Kidney (tissue), 14 donors: Measurements from ENCODE around the gene SMIM35. TPM values are rescaled to one million over a fixed set of nuclear protein-coding genes. Genes with fewer than 3 reads are reported as not detected.

Experiments used
- DNase-seq, 5 donors: peaks; one replicate each; pipeline ENCODE4 v3.0.0-alpha.2; 2013 to 2020
- FAIRE-seq: peaks from 2 replicates; lab custom pipeline; 2012; peaks lifted over from hg19 to GRCh38; lab: Jason Lieb, UNC
- H3K27ac ChIP-seq, 2 donors: one replicate each; pipeline ENCODE4 v1.7.0; 2013; ENCODE audit warnings: low read depth in 2 of 2, low read length in 2 of 2, inconsistent platforms in 1 of 2
- H3K27me3 ChIP-seq: one replicate; pipeline ENCODE4 v1.7.1; 2013; ENCODE audit warnings: low read length, inconsistent platforms; ENCODE audit not compliant: control insufficient read depth, insufficient read depth
- H3K36me3 ChIP-seq, 3 donors: one replicate each; pipeline versions ENCODE4 v1.7.0 to v1.7.1; 2013; ENCODE audit warnings: low read length in 3 of 3, control low read depth in 1 of 3, inconsistent platforms in 1 of 3; ENCODE audit not compliant: insufficient read depth in 3 of 3, control insufficient read depth in 2 of 3
- H3K4me1 ChIP-seq, 3 donors: one replicate each; pipeline versions ENCODE4 v1.7.0 to v1.7.1; 2013; ENCODE audit warnings: low read length in 3 of 3, inconsistent platforms in 1 of 3, low read depth in 1 of 3; ENCODE audit not compliant: control insufficient read depth in 2 of 3, insufficient read depth in 2 of 3
- H3K4me3 ChIP-seq, 3 donors: one replicate each; pipeline versions ENCODE4 v1.7.0 to v1.8.1; 2013; ENCODE audit warnings: low read length in 3 of 3, control low read depth in 1 of 3, inconsistent platforms in 1 of 3
- H3K9ac ChIP-seq, 3 donors: one replicate each; pipeline versions ENCODE4 v1.7.0 to v1.7.1; 2013; ENCODE audit warnings: low read length in 3 of 3, control low read depth in 1 of 3, inconsistent platforms in 1 of 3
- H3K9me3 ChIP-seq, 3 donors: one replicate each; pipeline versions ENCODE4 v1.7.0 to v1.7.1; 2013; ENCODE audit warnings: low read length in 3 of 3, control low read depth in 1 of 3, inconsistent platforms in 1 of 3; ENCODE audit not compliant: control insufficient read depth in 2 of 3, insufficient read depth in 1 of 3
- intact Hi-C: fragments of 100-400 bp; cut with DNase I; formaldehyde crosslinking; loops from one replicate; pipeline ENCODE4 v1.11.1; 2022
- polyA plus RNA-seq: library from polyadenylated mRNA; stranded (reverse); fragments of 350-450 nt; fragmentation: Illumina TruSeq; extraction: RNeasy Lipid Tissue Mini Kit (QIAGEN cat#74804); gene quantifications from one replicate; pipeline ENCODE4 v1.2.3, GENCODE V29; 2014; ENCODE audit warnings: low read depth, low replicate concordance; ENCODE audit not compliant: insufficient read depth
- total RNA-seq: library from RNA; stranded (reverse); fragmentation: NEBNext Ultra II Directional; extraction: Animal tissue kit (Norgen Biotek cat#: 25700); gene quantifications from one replicate; pipeline ENCODE4 v1.2.1, GENCODE V29; 2021
- TF ChIP-seq, protein P1 (sequence below): IDR thresholded peaks from 3 replicates; pipeline ENCODE4 v1.5.1; 2012; ENCODE audit warnings: mild to moderate bottlenecking, moderate library complexity, borderline replicate concordance; ENCODE audit not compliant: insufficient read depth; ENCODE audit errors: extremely low read depth
- donor health status: control.
- donor health status: control.
- donor health status: control.
- donor health status: control.
- donor health status: control.
- donor health status: DM: yes; HTN: yes; CAD: no.
- donor health status: Normal renal cell carcinoma (clear cell type).

SMIM35 gene
- total and polyA plus RNA-seq, 2 donors from 2014 or later: 0.80 TPM; not detected in 1

DNA sequence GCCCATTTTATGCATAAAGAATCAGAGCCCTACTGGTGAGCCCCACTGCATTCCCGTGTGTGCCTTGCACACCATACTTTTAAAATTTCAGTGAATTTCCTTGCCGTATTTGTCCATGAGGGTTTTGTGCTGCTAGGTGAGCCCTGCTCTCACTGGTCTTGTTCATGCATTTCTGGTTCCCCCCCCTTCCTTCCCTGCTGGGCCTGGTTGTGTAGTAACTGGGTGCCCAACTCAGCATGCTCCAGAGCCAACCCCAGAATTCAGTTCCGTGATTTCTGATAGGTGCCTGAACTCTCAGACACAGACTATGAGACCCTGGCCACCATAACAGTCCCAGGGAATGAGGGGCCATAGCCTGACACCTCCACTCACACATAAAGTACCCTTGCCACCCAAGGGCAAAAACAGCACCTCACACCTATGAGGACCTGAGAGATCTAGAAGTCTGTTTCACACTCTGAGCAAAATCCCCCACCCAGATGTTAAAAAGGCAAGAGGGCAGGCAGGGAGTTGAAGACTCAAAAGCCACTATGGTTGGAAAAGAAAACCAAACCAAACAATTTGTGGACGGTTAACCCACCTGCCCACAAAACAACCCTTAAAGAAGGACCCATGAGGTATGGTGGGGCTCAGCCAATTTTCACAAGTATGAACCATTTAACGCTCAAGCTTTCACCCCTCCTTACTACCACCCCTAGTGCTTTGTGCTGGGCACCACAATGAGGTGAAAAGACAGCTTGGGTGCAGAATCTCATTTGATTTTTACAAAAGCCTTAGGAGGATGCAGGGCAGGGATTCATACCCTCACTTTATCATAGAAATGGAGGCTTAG lies 117.4 kb downstream of the SMIM35 start:
- Histone ChIP-seq H3K36me3 (no peaks in the 10 kb centered on the region), H3K9ac (no peak overlapping the region), H3K9me3 (no peaks in the 10 kb centered on the region), H3K4me1 (no peaks in the 10 kb centered on the region), H3K27ac (no peak overlapping the region), H3K4me3 (no peak overlapping the region), H3K27me3 (no peaks in the 10 kb centered on the region)
- DNase-seq (no peak), FAIRE-seq (no peak)
- intact Hi-C loops: no loop called here
- TF ChIP-seq, protein P1, sequence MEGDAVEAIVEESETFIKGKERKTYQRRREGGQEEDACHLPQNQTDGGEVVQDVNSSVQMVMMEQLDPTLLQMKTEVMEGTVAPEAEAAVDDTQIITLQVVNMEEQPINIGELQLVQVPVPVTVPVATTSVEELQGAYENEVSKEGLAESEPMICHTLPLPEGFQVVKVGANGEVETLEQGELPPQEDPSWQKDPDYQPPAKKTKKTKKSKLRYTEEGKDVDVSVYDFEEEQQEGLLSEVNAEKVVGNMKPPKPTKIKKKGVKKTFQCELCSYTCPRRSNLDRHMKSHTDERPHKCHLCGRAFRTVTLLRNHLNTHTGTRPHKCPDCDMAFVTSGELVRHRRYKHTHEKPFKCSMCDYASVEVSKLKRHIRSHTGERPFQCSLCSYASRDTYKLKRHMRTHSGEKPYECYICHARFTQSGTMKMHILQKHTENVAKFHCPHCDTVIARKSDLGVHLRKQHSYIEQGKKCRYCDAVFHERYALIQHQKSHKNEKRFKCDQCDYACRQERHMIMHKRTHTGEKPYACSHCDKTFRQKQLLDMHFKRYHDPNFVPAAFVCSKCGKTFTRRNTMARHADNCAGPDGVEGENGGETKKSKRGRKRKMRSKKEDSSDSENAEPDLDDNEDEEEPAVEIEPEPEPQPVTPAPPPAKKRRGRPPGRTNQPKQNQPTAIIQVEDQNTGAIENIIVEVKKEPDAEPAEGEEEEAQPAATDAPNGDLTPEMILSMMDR: no peak

DNA sequence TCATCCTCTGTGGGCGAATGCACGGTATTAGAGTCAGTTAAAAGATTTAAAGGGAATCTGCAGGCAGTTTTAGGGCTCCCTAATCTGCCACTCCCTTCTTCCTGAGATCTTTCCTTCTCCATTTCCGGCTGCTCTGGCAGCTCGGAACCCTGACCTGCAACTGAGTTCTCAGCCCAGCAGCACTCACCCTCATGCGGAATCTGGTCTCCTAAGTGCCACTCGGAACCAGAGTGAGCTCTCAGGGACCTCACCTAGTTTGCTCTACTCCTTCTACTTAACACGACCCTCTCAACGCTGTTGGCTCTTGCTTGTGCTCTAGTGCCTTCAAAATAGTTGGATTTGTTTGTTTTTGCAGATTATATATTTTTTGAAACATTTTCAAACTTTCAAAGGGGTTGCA lies 119.9 kb downstream of the SMIM35 start:
- intact Hi-C loops: no loop called here
- H3K9ac ChIP-seq: no peak overlapping the region
- DNase-seq (no peak), FAIRE-seq (no peak)
- no peak overlapping the region for H3K27ac ChIP-seq
- no peaks in the 10 kb centered on the region for H3K9me3 ChIP-seq
- TF ChIP-seq, protein P1: no peak
- no peaks in the 10 kb centered on the region for H3K36me3 ChIP-seq
- H3K27me3 ChIP-seq: no peaks in the 10 kb centered on the region
- no peaks in the 10 kb centered on the region for H3K4me1 ChIP-seq
- H3K4me3 ChIP-seq: no peak overlapping the region

DNA sequence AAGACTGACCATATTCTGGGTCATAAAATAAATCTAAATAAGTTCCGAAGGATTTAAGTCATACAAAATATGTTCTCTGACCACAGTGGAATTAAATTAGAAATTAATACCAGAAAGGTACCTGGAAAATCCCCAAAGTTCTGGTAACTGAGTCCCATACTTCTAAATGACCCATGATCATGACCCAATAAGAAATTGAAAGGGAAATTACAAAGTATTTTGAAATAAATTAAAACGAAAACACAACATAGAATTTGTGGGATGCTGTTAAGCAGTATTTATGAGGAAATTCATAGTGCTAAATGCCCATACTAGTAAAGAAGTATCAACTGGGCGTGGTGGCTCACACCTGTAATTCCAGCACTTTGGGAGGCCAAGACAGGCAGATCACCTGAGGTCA lies 123.9 kb downstream of the SMIM35 start:
- intact Hi-C loops: no loop called here
- Histone ChIP-seq H3K27me3 (no peaks in the 10 kb centered on the region), H3K9me3 (no peaks in the 10 kb centered on the region), H3K36me3 (no peaks in the 10 kb centered on the region), H3K4me3 (no peak overlapping the region), H3K27ac (no peak overlapping the region), H3K9ac (no peak overlapping the region), H3K4me1 (no peaks in the 10 kb centered on the region)
- TF ChIP-seq, protein P1: no peak
- FAIRE-seq: no peak
- no peak for DNase-seq

DNA sequence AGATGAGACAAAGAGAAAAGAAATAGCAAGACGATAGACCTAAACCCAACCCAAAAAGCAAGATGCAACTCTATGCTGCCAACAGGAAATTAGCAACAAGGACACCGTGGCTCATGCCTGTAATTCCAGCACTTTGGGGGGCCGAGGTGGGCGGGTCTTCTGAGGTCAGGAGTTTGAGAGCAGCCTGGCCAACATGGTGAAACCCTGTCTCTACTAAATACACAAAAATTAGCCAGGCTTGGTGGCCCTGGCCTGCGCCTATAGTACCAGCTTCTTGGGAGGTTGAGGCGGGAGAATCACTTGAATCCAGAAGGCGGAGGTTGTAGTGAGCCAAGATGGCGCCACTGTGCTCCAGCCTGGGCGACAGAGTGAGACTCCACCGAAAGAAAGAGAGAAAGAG lies 124.9 kb downstream of the SMIM35 start:
- Histone ChIP-seq H3K9me3 (no peaks in the 10 kb centered on the region), H3K27me3 (no peaks in the 10 kb centered on the region), H3K36me3 (no peaks in the 10 kb centered on the region), H3K9ac (no peak overlapping the region), H3K4me3 (no peak overlapping the region), H3K27ac (no peak overlapping the region), H3K4me1 (no peaks in the 10 kb centered on the region)
- DNase-seq (no peak), FAIRE-seq (no peak)
- intact Hi-C loops: no loop called here
- TF ChIP-seq, protein P1: no peak
